GM21825 (cell line): ENCODE measurements around the gene THEMIS.
"Not testable (repeated sequence)": the region's sequence is repeated elsewhere in the genome, so short reads cannot be mapped to it uniquely, and the experiment has no call there.

Experiments used
- ATAC-seq: cut with Tn5 transposase; IDR thresholded peaks from one replicate; pipeline ENCODE4 v1.9.1; 2021; ENCODE audit warnings: mild to moderate bottlenecking, moderate library complexity; ENCODE audit not compliant: unreplicated experiment

Gene THEMIS

DNA sequence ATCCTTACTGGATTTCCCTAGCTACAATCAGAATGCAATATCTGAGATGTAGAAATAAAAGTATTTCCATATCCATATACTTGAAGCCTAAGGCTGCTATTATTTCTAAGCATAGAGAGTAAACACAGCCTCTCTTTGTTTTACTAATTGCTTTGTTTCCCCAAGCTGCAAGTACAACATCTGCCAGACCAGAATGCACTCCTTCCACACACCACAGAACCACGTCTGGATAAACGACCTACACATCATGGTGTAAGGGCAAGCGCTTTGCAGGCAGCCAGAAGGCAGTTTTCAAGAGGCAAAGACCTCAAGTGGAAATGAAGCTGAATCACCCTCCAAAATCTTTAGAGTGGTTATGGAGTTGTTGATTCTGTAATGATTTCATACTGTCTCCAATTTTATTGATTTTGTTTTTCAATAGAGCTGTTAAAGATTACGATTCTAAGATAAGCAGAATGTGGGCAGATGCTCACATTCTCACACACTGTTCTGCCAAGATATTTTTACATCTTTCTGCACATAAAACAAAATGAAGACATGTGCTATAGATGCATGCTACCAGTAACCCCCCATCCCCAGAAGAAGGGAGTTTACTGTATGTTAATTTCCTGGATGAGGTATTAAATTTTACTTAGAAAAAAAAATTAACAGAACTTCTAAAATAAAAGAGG is 88.8 kb downstream of the THEMIS start:
- ATAC-seq: no peak

DNA sequence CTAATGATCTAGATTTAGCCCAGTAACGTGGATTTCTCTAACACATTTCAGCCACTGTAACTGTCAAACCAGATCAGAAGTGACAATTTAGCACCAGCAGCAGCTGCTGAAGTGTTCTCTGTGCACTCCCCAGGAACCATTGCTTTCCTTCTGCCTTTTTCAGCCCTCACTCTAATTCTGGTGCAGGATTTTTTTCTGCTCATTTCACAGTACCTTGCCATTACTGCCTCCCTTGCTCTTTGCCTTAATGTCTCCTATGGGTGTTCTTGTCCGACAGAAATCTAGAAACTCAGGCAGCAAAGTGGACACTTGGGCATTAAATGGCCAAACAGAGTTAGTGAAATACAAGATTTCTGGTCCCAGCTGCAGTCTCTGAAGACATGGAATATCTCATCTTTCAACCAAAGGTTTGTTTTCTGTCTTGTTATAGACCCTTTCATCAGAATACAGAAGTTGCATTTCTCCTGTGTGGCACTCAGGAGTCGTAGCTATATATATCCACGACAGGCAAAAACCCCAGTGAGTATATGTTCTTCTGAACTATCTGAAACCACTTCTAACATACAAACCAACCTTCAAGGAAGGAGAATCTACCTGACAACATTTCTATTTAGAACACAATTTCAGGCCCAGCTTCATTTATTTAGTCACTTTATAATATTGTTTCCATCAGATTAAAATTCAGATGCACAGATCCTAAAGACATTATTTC is 92.9 kb downstream of the THEMIS start:
- no peak for ATAC-seq

DNA sequence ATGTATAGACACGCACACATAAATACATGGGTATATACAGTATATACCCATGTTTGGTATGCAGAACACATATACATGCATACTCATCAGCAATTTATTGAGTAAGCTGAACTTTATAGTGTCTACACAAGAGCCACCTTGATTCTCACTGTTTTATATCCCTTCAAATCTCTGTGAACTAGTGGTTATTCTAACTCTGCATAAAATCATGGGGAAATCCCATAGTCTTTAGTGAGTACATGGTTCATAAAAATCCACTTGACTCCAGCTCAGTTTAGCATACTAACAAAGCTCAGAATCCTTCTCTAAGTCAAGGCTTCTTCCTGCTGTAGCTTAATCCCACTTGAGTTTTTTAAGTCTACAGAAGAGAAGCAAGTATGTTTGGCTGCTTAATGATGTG is 104.1 kb downstream of the THEMIS start:
- no peak for ATAC-seq

DNA sequence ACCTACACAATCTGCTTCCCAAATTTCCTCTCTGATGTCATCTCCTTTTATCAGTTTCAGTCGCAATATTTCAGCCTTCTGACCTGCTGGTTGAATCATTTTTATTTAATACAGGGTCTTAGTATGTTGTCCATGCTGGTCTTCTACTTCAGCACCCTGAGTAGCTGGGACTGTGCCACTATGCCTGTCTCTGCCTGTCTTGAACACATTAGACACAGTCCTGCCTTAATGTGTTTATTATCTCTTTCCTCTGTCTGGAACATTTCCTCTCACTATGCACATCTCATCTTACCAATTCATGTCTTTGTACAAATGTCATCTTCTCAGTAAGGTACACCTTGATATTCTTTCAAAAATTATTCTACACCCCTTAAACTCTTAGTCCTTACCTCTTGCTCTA is 106.5 kb downstream of the THEMIS start:
- ATAC-seq: no peak

DNA sequence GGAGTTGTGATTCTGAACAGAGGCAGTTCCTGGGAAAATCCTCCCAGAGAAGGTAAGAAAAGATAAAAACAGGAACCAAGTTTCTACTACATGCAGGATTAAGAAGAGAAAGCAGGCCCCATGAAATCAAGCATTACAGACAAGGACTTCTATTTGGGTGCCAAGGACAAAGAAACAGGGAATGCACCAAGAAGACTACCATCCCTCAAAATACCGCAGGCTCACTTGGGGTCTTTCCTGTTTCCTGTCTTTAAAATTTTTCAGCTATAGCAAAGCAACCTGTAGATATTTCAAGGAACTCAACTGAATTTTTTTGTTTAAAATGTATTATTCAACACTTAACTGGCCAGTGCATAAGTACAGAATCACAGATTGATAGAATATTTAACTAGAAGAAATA is 107.5 kb downstream of the THEMIS start:
- ATAC-seq: no peak

DNA sequence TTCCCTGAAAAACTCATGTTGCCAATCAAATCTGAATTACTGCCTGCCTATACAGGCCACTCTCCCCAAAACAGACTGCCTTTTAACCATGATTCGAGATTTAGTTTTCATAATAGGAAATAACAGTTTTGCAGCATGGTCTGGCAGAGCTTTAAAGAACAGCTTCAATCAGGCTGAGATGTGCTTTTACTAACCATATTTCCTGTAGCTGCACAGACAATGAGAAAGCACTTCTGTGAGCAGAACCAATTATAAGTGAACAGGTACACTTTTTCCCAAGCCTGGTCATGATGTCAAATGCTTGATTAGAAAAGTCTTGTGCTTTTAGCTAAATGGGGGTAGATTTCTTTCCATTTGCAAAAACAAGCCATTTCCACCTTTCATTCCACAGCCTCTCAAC is 108.2 kb downstream of the THEMIS start:
- no peak for ATAC-seq

DNA sequence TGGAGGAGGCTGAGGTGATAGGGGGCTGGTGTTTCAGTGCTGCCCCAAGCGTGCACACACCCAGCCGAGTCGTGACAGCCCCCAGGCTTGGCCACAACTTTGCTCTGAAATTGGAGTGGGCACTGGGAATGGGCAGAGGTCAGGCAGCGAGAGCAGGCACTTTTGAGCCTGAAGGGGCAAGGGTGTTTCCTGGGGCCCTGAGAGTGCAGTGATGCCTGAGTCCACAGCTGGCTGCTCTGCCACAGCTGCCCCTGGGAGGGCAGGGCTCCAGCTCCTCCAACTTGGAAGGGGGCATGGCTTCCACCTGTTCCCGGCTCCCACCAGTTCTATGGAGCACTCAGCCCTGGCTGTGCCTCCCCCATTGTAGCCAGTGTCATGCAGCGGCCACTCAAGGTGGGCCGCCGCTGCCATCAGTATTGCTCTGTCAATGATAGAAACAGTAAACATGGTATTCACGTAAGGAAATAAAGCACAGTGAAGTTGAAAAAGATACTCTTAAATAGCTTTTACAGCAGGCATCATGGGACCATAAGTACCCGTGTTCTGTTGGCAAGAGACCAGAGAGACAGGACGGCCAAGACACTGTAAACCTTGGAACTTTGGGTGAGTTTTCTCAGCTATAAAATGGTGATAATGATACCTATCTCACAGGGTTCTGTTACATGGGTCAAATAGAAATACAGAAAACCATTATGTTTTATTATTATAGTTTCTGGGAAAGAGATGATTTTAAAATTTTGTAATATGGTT is 108.9 kb downstream of the THEMIS start:
- ATAC-seq: no peak

DNA sequence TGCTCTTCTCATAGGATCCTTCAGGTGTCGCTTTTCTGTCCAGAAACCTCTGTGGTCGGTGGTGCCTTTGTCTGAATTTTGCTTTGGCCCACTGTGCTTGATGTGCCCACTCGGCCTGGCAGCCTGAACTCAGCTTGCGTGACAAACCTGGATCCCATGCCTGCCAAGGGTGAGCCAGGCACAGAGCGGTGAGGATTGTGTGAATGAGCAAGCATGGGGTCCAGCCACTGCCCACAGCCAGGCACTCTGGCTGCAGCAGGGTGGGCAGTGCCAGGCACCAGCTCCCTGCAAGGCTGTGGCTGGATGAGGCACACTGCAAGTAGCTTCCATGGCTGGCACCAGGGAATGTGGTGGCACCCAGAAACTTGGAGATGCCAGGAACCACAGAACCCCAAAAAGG is 110.3 kb downstream of the THEMIS start:
- ATAC-seq: no peak

DNA sequence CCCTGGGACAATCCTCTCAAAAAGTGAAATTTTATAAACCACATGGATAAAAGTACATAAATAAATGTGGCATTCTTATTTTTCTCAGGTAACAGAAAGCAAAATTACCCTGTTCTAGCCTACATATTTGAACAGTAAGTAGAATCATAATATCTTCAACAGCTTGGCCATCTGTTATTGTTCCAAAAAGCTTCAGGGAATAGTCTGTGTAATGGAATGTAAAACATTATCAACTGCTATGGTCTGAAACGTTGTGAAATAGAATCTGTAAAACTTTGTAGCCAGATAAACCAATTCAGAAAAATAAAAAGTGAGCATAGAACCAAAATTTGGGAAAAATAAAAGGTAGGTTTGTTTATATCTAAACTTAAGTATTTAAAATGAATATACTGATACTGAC is 114.7 kb downstream of the THEMIS start:
- ATAC-seq: no peak

DNA sequence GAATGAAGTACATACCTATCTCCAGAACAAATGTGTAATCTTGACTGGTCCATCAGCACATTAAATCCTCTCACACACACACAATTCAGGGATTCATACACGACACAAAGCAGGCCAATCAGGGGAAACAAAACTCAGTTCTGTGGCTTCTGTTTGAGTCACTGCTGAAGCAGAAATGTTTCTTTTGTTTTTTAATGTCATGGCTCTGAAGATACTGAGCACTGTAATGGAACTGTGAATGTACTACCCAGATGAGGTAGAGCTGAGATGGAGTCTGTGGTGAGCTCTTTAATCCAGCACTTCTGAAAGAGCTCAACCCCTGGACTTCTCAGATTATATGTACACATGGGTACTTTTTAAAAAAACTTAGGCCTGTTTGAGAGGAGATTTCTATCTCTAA is 116.4 kb downstream of the THEMIS start:
- no peak for ATAC-seq

DNA sequence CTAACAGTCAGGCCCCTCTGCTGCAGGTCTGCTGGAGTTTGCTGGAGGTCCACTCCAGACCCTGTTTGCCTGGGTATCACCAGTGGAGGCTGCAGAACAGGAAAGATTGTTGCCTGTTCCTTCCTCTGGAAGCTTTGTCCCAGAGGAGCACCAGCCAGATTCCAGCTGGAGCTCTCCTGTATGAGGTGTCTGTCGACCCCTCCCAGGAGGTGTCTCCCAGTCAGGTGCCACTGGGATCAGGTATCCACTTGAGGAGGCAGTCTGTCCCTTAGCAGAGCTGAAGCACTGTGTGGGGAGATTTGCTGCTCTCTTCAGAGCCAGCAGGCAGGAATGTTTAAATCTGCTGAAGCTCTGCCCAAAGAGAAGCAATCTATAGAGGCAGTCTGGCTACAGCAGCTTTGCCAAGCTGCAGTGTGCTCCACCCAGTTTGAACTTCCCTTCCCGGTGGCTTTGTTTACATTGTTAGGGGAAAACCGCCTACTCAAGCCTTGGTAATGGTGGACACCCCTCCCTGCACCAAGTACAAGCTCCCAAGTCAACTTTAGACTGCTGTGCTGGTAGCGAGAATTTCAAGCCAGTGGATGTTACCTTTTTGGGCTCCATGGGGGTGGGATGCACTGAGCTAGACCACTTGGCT is 119.1 kb downstream of the THEMIS start:
- ATAC-seq: not testable (repeated sequence)

DNA sequence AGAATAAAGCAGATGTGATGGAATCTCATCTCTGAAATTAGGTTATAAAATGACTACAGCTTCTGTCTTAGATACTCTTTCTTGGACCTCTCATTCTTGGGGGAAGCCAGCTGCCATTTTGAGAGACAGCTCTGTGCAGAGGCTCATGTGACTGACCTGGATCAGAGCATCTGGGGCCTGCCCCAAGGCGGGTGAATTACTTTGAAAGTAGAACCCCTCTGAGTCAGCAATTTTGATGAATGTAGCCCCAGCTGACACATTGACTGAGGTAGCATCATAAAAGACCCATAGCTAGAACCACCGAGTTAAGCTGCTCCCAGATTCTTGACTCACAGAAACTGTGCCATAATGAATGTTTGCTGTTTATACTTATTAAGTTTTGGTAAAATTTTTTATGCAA is 124.5 kb downstream of the THEMIS start:
- ATAC-seq: no peak

DNA sequence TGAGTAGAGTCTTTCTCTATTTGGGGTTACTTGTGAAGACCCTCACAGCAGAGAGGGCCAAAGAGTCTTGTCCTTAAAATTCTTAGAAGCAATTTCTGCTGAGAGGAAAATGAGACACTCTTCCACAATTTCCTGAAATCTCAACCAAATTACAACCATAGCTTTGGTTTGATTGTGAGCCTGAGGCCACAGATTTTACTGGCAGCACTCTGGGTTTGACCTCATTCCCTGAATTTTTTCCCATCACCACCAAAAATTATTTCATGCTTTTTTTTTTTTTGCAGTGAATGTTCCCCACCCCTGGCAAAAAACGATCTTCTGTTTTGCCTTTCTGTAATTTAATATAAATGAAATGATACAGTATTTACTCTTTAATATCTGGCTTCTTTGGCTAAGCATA is 125.5 kb downstream of the THEMIS start:
- ATAC-seq: no peak

DNA sequence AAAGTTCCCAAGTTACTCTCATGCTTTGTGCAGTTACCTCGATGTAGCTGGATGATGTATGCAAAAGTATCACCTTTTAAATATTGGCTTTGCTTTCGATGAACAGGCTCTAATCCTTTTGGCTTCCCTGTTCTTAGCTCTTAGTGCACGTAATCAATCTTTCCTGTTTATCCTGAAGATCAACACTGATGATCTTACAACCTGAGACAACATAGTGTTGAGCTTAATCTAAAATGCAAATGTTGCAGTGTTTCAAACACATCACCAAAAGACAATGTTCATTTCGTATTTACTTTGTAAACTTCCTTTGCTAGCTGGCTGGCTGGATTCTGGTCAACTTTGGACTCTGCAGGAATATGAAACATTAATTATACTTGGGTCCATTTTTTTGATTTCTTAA is 132.1 kb downstream of the THEMIS start:
- no peak for ATAC-seq

DNA sequence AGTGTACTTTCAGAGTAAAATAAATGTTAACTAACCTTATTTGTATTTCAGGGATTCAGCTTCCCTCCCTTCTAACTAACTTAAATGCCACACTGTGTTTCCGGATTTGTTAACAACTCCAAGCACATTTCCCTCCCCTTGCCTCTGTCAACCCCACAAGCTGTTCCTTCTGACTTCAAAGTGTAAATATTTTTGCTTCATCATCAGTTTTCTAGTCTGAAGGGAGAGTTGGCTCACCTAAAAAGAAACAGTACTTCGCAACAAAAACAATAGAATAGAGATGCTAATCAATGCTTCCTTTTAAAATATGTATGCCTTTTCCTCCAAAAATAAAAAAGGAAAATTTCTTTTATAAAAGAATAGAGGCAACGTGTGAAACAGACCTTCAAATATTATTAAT is 132.6 kb downstream of the THEMIS start:
- no peak for ATAC-seq

DNA sequence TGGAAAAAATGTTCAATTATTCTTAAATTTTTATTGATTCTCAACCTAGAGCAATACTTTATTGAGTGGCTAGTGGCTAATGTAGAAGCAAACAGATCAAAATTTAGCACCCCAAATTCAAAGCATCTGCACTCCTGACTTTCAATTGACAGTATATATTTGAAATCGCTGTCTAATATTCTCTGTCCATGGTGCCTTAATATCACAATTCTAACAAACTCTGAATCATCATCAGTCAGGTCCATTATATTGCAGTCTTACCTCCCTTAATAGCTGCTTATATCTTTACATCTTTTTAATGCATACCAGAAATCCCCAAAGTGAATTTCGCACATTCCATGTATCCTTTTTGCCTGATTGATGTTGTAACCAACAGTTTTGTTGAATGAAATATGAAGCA is 134.9 kb downstream of the THEMIS start:
- ATAC-seq: no peak

DNA sequence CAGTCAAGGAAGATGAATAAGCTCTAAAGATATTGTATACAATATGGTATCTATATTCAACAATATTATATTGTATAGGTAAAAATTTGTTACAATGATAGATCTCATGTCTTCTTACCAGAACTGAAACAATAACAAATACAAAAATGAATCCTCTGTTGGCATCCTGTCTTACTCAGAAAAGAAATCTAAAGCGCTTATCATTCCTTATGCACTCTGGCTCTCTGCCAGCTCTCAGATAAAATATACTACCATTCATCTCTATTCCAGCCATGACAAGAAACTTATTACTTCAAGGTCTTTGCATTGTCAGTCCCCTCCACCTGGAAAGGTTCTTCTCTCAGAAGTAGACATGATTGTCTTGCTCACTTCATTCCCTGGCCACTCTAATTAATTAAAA is 138.6 kb downstream of the THEMIS start:
- ATAC-seq: no peak

DNA sequence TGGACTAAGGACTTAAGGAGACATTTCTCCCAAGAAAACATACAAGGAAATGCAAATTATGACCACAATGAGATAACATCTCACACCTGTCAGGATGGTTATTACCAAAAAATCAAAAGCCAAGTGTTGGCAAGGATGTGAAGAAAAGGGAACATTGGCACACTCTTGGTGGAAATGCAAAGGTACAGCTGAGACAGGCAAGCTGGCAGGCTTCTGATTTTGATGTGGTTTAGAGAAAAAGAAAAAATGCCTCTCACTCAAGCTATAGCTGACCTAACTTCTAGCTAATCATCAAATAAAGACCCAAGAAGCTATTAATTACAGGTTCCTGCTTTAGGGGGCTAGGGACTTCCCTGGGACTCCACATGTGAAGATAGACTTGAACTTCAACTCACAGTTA is 139.8 kb downstream of the THEMIS start:
- no peak for ATAC-seq

DNA sequence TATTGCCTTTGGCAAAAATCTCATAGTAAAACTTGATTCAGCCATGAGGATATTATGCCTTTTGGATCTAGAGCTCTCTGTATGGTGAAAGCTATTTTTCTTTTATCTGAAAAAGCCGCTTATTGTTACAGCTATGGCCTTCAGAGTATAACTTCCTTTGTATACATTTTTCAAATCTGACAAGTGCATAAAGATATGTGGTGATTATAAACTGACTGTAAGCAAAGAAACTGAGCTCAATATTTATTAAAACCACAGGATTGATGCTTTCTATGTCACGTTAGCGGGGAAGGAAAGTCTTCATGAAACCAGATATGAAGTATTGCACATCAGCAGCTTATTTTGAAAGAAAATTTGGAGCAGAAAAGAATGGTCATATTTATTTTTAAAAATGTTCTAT is 151.8 kb downstream of the THEMIS start:
- no peak for ATAC-seq

DNA sequence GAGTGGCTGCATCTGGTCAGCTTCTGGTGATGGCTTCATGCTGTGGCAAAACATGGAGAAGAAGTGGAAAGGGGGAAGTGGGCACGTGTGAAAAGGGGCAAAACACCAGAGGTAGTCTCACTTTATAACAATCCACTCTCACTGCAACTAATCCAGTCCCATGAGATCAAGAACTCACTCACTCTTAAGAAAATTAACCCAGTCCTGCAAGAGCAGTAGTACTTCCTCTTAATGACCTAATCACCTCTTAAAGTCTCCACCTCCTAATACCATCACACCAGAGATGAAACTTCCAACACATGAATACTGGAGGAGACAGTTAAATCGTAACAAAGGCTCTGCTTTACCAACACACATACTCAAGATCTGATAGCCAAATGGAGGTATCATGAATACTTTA is 152.6 kb downstream of the THEMIS start:
- no peak for ATAC-seq

DNA sequence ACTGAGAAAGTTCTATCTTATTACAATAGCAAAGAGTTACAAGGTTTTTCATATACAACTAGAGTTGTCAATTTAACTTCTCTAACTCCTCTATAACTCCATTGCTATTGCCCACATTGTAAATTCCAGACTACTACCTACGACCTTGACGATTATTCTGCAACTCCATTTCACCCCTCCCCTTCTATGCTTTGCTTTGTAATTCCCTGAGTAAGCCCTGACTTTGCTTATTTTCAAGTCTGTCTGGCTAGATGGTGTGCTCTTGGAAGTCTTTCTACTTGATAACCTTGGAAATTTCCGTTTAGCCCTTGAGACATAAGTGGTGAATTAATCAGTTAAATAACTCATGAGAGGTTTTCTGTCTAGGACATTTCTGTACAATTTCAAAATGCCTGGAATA is 162.4 kb downstream of the THEMIS start:
- ATAC-seq: no peak

DNA sequence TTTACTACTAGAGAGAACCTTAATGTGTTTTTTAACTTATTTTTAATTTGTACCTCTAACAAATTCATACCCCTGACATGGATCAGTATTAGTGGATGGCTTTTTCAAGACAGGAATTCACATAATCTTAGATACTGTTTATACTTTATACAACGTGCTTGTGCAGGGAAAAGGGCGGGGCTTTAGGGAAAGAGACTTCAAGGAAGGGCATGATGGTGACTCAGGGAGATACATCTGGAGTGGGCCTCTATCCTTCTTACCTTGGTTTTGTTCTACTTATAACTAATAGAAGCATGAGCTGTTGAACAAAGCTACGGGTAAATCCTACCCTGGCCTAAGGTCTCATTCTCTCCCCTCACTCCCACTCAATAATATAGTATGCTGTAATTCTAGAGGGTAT is 163.1 kb downstream of the THEMIS start:
- no peak for ATAC-seq
